Measurements from ENCODE around the gene LHX4.

LHX4 gene

DNA sequence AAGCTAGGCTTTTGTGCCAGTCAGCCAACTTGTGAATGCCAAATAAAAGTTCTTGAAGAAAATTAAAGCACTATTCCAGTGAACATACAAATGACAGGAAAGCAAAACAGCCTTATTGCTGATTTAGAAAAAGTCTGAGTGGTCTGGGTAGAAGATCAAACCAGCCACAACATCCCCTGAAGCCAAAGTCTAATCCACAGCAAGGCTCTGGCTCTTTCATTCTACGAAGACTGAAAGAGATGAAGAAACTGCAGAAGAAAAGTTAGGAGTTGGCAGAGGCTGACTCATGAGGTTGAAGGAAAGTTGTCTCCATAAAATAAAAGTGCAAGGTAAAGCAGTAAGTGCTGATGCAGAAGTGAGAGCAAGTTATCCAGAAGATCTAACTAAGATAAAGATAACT is 65.9 kb downstream of the LHX4 start:
- Histone ChIP-seq H3K36me3 (no peaks in the 10 kb centered on the region), H3K4me1 (peaks cover 14% of the 10 kb centered on the region), H3K27me3 (no peaks in the 10 kb centered on the region), H3K4me3 (ENCODE audit: low read depth, low read length) (no peak overlapping the region), H3K9me3 (no peaks in the 10 kb centered on the region)
- TF ChIP-seq, protein P1, sequence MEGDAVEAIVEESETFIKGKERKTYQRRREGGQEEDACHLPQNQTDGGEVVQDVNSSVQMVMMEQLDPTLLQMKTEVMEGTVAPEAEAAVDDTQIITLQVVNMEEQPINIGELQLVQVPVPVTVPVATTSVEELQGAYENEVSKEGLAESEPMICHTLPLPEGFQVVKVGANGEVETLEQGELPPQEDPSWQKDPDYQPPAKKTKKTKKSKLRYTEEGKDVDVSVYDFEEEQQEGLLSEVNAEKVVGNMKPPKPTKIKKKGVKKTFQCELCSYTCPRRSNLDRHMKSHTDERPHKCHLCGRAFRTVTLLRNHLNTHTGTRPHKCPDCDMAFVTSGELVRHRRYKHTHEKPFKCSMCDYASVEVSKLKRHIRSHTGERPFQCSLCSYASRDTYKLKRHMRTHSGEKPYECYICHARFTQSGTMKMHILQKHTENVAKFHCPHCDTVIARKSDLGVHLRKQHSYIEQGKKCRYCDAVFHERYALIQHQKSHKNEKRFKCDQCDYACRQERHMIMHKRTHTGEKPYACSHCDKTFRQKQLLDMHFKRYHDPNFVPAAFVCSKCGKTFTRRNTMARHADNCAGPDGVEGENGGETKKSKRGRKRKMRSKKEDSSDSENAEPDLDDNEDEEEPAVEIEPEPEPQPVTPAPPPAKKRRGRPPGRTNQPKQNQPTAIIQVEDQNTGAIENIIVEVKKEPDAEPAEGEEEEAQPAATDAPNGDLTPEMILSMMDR (IDR thresholded peaks at IDR 0.05; ENCODE audit: low read depth, low read length), result no peak
- no peak for DNase-seq

DNA sequence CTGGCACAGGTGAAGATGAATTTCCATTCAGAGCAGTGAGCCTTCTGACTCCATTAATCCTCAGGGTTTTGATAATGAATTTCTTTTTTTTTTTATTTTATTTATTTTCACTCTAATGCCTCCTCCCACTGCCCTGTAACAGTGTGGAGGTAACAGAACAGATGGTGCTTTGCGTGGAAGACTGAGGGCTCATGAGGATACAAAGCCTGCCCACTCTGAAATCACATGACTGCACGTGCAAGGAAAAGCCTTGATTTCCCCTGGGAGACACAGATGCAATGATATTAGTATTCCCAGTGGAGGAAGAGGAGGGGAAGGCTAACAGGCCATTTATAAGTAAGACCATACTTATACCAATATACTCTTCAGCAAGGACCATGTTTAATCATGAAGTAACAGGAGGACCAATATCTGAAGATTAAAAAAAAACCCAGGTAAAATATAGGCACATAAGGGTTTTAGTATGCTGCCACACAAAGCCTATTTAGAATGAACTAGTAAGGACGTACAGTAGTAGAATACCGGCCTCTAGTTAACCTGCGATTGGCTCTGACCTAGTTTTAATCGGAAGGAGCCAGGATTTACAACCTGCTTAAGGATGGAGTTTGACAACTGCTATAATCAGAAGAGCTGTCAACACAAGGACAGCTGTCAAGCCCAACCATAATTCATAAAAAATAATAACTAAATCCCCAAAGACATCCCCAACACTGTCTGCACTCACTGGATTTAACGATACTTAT is 69.6 kb downstream of the LHX4 start:
- Histone ChIP-seq H3K27me3 (no peaks in the 10 kb centered on the region), H3K4me1 (peaks cover 14% of the 10 kb centered on the region), H3K9me3 (no peaks in the 10 kb centered on the region), H3K36me3 (no peaks in the 10 kb centered on the region), H3K4me3 (ENCODE audit: low read depth, low read length) (no peak overlapping the region)
- DNase-seq, result no peak
- TF ChIP-seq, protein P1 (IDR thresholded peaks at IDR 0.05; ENCODE audit: low read depth, low read length), result no peak

DNA sequence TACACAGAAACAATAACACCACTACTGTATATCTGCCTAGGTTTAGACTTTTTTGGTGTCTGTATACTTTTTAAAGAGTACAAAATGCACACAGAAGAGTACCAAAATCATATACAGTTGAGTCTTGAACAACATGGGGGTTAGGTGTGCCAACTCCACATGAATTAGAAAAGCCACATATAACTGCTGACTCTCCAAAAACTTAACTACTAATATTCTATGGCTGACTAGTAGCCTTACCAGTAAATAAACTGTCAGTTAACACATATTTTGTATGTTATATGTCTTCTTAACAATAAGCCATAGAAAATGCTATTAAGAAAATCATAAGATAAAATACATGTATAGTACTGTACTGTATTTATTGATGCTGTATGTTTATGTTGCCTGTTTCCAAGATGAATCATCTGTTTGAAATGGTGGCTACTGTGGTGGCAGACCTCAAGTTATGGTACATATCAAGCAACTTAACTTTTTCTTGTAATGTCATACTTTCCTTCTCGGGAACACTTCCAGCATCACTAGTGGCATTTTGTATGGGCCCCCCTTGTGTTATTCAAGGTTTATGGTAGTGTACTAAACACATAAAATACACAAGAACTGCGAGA is 71.2 kb downstream of the LHX4 start:
- Histone ChIP-seq H3K4me3 (ENCODE audit: low read depth, low read length) (no peak overlapping the region), H3K36me3 (no peaks in the 10 kb centered on the region), H3K4me1 (peaks cover 14% of the 10 kb centered on the region), H3K9me3 (no peaks in the 10 kb centered on the region; the same call in 1 of the 2 replicates), H3K27me3 (no peaks in the 10 kb centered on the region)
- TF ChIP-seq, protein P1 (IDR thresholded peaks at IDR 0.05; ENCODE audit: low read depth, low read length), result no peak
- no peak for DNase-seq

DNA sequence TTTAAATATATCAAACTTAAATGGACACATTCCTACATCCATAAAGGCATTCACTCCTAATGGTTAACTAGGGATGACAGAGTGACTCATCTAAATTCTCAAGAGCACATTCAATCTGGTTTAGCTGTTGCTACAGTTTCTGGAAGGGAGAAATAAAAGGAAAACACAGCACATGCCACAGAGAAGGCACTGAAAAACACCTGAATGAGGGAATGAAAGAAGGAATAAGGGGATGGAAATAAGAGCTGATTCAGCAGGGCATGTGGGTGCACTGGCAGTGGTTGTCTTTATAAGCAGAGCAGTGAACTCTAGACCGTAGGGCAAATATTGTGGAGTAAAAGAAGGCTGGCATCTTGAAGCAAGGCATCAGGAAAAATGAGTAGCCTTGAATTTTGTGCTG is 79.3 kb downstream of the LHX4 start:
- no peak for DNase-seq
- Histone ChIP-seq H3K36me3 (no peaks in the 10 kb centered on the region), H3K4me3 (ENCODE audit: low read depth, low read length) (no peak overlapping the region), H3K4me1 (no peaks in the 10 kb centered on the region), H3K27me3 (no peaks in the 10 kb centered on the region), H3K9me3 (no peaks in the 10 kb centered on the region; the same call in 1 of the 2 replicates)
- TF ChIP-seq, protein P1 (IDR thresholded peaks at IDR 0.05; ENCODE audit: low read depth, low read length), result no peak

DNA sequence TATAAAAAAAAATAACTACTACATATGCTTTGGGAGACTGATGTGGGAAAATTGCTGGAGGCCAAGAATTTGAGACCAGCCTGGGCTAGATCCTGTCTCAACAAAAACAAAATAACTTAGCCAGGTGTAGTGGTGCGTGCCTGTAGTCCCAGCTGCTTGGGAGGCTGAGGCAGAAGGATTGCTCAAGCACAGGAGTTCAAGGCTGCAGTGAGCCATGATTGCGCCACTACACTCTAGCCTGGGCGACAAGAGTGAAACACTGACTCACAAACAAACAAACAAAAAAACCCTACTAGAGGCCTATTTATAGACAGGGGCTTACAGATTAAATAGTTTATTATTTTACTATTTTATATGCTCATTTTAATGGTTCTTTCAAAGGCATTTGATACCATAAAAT is 80.0 kb downstream of the LHX4 start:
- Histone ChIP-seq H3K9me3 (no peaks in the 10 kb centered on the region; the same call in 1 of the 2 replicates), H3K27me3 (no peaks in the 10 kb centered on the region), H3K36me3 (no peaks in the 10 kb centered on the region), H3K4me1 (no peaks in the 10 kb centered on the region), H3K4me3 (ENCODE audit: low read depth, low read length) (no peak overlapping the region)
- DNase-seq, result no peak
- TF ChIP-seq, protein P1 (IDR thresholded peaks at IDR 0.05; ENCODE audit: low read depth, low read length), result no peak

All from BE2C (cell line).